GM23248 (cell line): ENCODE data around the gene SIPA1.

Experiments
- EZH2 ChIP-seq: fragments of 200-600 bp; sonication (generic); IDR thresholded peaks from 2 replicates; pipeline ENCODE4 v1.6.1; 2018; ENCODE audit warnings: antibody characterized with exemption, mild to moderate bottlenecking; ENCODE audit not compliant: insufficient read depth, poor library complexity, severe bottlenecking
- EZH2phosphoT487 ChIP-seq: fragments of 200-600 bp; sonication (generic); IDR thresholded peaks from 2 replicates; pipeline ENCODE4 v1.6.1; 2018; ENCODE audit warnings: antibody characterized with exemption, moderate library complexity, mild to moderate bottlenecking, low read depth; ENCODE audit not compliant: insufficient read depth

DNA sequence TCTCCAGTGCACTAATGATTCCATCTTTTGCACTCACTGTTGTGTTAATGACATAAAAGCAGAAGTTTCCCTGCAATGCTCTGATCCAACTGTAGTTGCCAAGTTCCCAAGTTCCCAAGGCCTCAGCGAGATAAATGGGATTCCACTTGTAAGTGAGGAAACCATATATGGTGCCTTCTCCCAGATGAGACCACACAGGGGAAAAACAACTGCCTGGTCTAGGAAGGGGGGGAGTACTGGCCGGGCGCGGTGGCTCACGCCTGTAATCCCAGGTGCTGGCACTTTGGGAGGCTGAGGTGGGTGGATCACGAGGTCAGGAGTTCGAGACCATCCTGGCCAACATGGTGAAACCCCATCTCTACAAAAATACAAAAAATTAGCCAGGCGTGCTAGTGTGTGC is 48.1 kb downstream of the SIPA1 start:
- TF ChIP-seq EZH2 (no peak), EZH2phosphoT487 (no peak)
